ENCODE results near the gene CEP192. TPM values are rescaled to one million over a fixed set of nuclear protein-coding genes. Genes with fewer than 3 reads are reported as not detected.

The CEP192 gene
- total RNA-seq, 1 donor from 2014 or later = 13.9 TPM

DNA sequence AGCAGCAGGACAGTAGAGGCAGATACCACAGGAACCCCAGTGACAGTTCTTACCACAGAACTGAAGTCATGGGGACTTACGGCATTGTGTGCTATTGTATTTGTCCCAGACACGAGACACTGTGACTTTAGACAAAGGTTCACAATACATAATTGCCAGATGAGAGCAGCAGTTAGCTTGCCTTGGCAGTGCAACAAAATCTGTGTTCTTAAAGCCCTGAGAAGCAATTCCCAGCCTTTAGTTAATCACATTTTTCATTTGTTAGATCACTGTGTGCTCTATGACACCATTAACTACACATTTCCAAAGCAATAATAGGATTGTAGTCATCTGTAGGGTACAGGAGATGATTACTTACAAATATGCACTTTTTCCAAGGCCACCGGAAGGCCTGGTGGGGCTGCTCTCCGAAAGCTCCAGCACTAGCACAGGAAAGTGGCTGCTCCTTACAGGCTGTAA lies 129.8 kb downstream of the CEP192 start:
- Histone ChIP-seq H3K9me3 (ENCODE audit: insufficient read depth, low read depth, low read length) (no peaks in the 10 kb centered on the region), H3K79me2 (ENCODE audit: insufficient read depth, low read length) (no peaks in the 10 kb centered on the region), H3K4me2 (ENCODE audit: low read length) (peak overlapping the region; percentile 54), H3K27ac (ENCODE audit: low read depth, low read length) (peak overlapping the region; percentile 91), H3K9ac (ENCODE audit: low read length) (peak overlapping the region; percentile 75), H3K4me3 (ENCODE audit: insufficient read depth, low read depth, low read length) (no peak overlapping the region), H3K27me3 (ENCODE audit: insufficient read depth, low read length) (no peaks in the 10 kb centered on the region), H2AFZ (ENCODE audit: low read depth, low read length) (no peak overlapping the region), H3K36me3 (ENCODE audit: insufficient read depth, low read length) (peaks cover 20% of the 10 kb centered on the region), H4K20me1 (ENCODE audit: insufficient read depth, low read length) (no peaks in the 10 kb centered on the region), H3K4me1 (ENCODE audit: insufficient read depth, low read length) (peaks cover 11% of the 10 kb centered on the region)
- peak overlapping the region; percentile 77 for H3K27ac Mint-ChIP-seq (ENCODE audit: unreplicated experiment)
- H3K9me3 Mint-ChIP-seq (ENCODE audit: unreplicated experiment) = no peaks in the 10 kb centered on the region
- no peak overlapping the region for H3K4me3 Mint-ChIP-seq (ENCODE audit: unreplicated experiment)
- H3K27me3 Mint-ChIP-seq (ENCODE audit: low read depth, unreplicated experiment) = no peaks in the 10 kb centered on the region
- peak; percentile 82 for DNase-seq (ENCODE audit: low read depth)
- peaks cover 16% of the 10 kb centered on the region for H3K4me1 Mint-ChIP-seq (ENCODE audit: low read depth, unreplicated experiment)
- H3K36me3 Mint-ChIP-seq (ENCODE audit: low read depth, unreplicated experiment) = peaks cover 3% of the 10 kb centered on the region
- FAIRE-seq = peak; percentile 80
- TF ChIP-seq, protein P1, sequence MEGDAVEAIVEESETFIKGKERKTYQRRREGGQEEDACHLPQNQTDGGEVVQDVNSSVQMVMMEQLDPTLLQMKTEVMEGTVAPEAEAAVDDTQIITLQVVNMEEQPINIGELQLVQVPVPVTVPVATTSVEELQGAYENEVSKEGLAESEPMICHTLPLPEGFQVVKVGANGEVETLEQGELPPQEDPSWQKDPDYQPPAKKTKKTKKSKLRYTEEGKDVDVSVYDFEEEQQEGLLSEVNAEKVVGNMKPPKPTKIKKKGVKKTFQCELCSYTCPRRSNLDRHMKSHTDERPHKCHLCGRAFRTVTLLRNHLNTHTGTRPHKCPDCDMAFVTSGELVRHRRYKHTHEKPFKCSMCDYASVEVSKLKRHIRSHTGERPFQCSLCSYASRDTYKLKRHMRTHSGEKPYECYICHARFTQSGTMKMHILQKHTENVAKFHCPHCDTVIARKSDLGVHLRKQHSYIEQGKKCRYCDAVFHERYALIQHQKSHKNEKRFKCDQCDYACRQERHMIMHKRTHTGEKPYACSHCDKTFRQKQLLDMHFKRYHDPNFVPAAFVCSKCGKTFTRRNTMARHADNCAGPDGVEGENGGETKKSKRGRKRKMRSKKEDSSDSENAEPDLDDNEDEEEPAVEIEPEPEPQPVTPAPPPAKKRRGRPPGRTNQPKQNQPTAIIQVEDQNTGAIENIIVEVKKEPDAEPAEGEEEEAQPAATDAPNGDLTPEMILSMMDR (IDR thresholded peaks at IDR 0.05; ENCODE audit: insufficient read depth, low read depth, low read length) = no peak
- no peak for TF ChIP-seq EZH2 (IDR thresholded peaks at IDR 0.05; ENCODE audit: insufficient read depth, low read length)

DNA sequence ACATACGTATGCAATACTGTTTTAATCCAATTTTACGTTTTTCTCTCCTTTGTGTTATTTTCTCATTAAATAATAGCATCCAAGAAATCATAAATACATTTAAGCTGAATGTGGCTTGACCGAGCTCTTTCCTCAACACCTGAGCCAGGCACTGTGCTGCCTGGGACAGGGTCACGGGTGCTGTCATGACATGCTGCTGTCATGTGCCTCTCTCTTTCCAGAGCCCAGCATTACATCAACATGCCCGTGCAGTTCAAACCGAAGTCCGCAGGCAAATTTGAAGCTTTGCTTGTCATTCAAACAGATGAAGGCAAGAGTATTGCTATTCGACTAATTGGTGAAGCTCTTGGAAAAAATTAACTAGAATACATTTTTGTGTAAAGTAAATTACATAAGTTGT lies 133.2 kb downstream of the CEP192 start:
- Histone ChIP-seq H3K36me3 (ENCODE audit: insufficient read depth, low read length) (peaks cover under 1% of the 10 kb centered on the region), H3K79me2 (ENCODE audit: insufficient read depth, low read length) (no peaks in the 10 kb centered on the region)
- no peak for FAIRE-seq

DNA sequence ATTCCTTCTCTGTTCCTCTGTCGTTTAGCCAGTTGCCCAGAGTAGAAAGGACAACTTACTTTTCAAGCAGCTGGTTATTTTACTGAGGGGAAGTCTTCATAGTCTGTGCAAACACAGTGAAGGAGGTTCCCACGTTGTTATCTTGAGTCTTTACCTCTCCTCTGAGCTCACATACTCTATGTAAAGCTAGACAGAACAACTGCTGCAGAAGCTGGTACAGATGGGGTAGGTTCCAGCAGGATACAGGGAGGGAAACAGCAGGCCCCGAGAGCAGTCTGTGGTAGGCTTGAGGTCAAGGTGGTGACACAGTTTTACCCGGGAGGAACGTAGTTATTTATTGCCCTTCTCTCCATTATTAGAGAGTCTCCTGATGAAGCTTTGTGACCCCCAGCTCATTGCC lies 134.0 kb downstream of the CEP192 start:
- TF ChIP-seq, protein P1 (IDR thresholded peaks at IDR 0.05; ENCODE audit: insufficient read depth, low read depth, low read length) = no peak
- TF ChIP-seq EZH2 (IDR thresholded peaks at IDR 0.05; ENCODE audit: insufficient read depth, low read length) = no peak
- no peaks in the 10 kb centered on the region for H3K9me3 ChIP-seq (ENCODE audit: insufficient read depth, low read depth, low read length)
- H3K27ac ChIP-seq (ENCODE audit: low read depth, low read length) = no peak overlapping the region
- H3K36me3 ChIP-seq (ENCODE audit: insufficient read depth, low read length) = no peaks in the 10 kb centered on the region
- no peak for DNase-seq (ENCODE audit: low read depth)
- H3K9ac ChIP-seq (ENCODE audit: low read length) = no peak overlapping the region
- no peaks in the 10 kb centered on the region for H4K20me1 ChIP-seq (ENCODE audit: insufficient read depth, low read length)
- H2AFZ ChIP-seq (ENCODE audit: low read depth, low read length) = no peak overlapping the region
- Mint-ChIP-seq H3K9me3 (ENCODE audit: unreplicated experiment) (no peaks in the 10 kb centered on the region), H3K36me3 (ENCODE audit: low read depth, unreplicated experiment) (peaks cover 12% of the 10 kb centered on the region), H3K4me3 (ENCODE audit: unreplicated experiment) (no peak overlapping the region), H3K27ac (ENCODE audit: unreplicated experiment) (no peak overlapping the region), H3K27me3 (ENCODE audit: low read depth, unreplicated experiment) (no peaks in the 10 kb centered on the region), H3K4me1 (ENCODE audit: low read depth, unreplicated experiment) (peaks cover 11% of the 10 kb centered on the region)
- H3K79me2 ChIP-seq (ENCODE audit: insufficient read depth, low read length) = no peaks in the 10 kb centered on the region
- no peak overlapping the region for H3K4me3 ChIP-seq (ENCODE audit: insufficient read depth, low read depth, low read length)
- H3K4me1 ChIP-seq (ENCODE audit: insufficient read depth, low read length) = peaks cover 8% of the 10 kb centered on the region
- FAIRE-seq = no peak
- no peaks in the 10 kb centered on the region for H3K27me3 ChIP-seq (ENCODE audit: insufficient read depth, low read length)
- no peak overlapping the region for H3K4me2 ChIP-seq (ENCODE audit: low read length)

More for the DNA sequence above, 133.2 kb downstream of the CEP192 start:
- no peak for DNase-seq (ENCODE audit: low read depth)
- H3K27me3 Mint-ChIP-seq (ENCODE audit: low read depth, unreplicated experiment) = no peaks in the 10 kb centered on the region
- H3K36me3 Mint-ChIP-seq (ENCODE audit: low read depth, unreplicated experiment) = peaks cover 9% of the 10 kb centered on the region
- H3K27me3 ChIP-seq (ENCODE audit: insufficient read depth, low read length) = no peaks in the 10 kb centered on the region
- no peak overlapping the region for H3K4me3 Mint-ChIP-seq (ENCODE audit: unreplicated experiment)
- no peak overlapping the region for H3K4me2 ChIP-seq (ENCODE audit: low read length)
- no peaks in the 10 kb centered on the region for H4K20me1 ChIP-seq (ENCODE audit: insufficient read depth, low read length)
- H3K4me1 Mint-ChIP-seq (ENCODE audit: low read depth, unreplicated experiment) = peaks cover 16% of the 10 kb centered on the region
- H3K27ac ChIP-seq (ENCODE audit: low read depth, low read length) = no peak overlapping the region
- no peaks in the 10 kb centered on the region for H3K9me3 Mint-ChIP-seq (ENCODE audit: unreplicated experiment)
- no peak overlapping the region for H2AFZ ChIP-seq (ENCODE audit: low read depth, low read length)
- H3K9me3 ChIP-seq (ENCODE audit: insufficient read depth, low read depth, low read length) = no peaks in the 10 kb centered on the region
- H3K27ac Mint-ChIP-seq (ENCODE audit: unreplicated experiment) = peak overlapping the region; percentile 47
- no peak overlapping the region for H3K9ac ChIP-seq (ENCODE audit: low read length)
- no peak overlapping the region for H3K4me3 ChIP-seq (ENCODE audit: insufficient read depth, low read depth, low read length)
- TF ChIP-seq, protein P1 (IDR thresholded peaks at IDR 0.05; ENCODE audit: insufficient read depth, low read depth, low read length) = no peak
- TF ChIP-seq EZH2 (IDR thresholded peaks at IDR 0.05; ENCODE audit: insufficient read depth, low read length) = no peak
- H3K4me1 ChIP-seq (ENCODE audit: insufficient read depth, low read length) = peaks cover 11% of the 10 kb centered on the region
